HepG2 (cell line): ENCODE results near the gene GGA3. TPM values are rescaled to one million over a fixed set of nuclear protein-coding genes. Genes with fewer than 3 reads are reported as not detected.

Experiments
- EEA1 ChIP-seq: sonication (generic); formaldehyde crosslinking; IDR thresholded peaks from 2 replicates; pipeline ENCODE4 v1.5.1; 2020; ENCODE audit warnings: mild to moderate bottlenecking, missing genetic modification reagents, borderline replicate concordance
- ETV6 ChIP-seq: sonication (generic); formaldehyde crosslinking; conservative IDR thresholded peaks from 2 replicates; pipeline ENCODE4 v1.4.0; 2020; ENCODE audit warnings: missing genetic modification reagents
- GATAD2A ChIP-seq: IDR thresholded peaks from 2 replicates; pipeline ENCODE4 v1.6.1; 2016
- KDM5A ChIP-seq: fragments of 200-600 bp; sonication (generic); IDR thresholded peaks from 2 replicates; pipeline ENCODE4 v1.7.0; 2018; ENCODE audit warnings: antibody characterized with exemption, mild to moderate bottlenecking, low read length, borderline replicate concordance
- KLF9 ChIP-seq: IDR thresholded peaks from 2 replicates; pipeline ENCODE4 v1.6.1; 2016; ENCODE audit warnings: low read depth
- PRPF4 ChIP-seq: fragments of 200-400 bp; formaldehyde crosslinking; IDR thresholded peaks from 2 replicates; pipeline ENCODE4 v1.6.1; 2016; ENCODE audit warnings: low read length, low read depth; ENCODE audit not compliant: poor library complexity, severe bottlenecking
- RBAK ChIP-seq: sonication (generic); formaldehyde crosslinking; IDR thresholded peaks from 2 replicates; pipeline ENCODE4 v1.5.1; 2020; ENCODE audit warnings: mild to moderate bottlenecking, missing genetic modification reagents
- SRSF9 ChIP-seq: fragments of 200-400 bp; formaldehyde crosslinking; IDR thresholded peaks from 2 replicates; pipeline ENCODE4 v1.6.1; 2018; ENCODE audit warnings: borderline replicate concordance, mild to moderate bottlenecking, low read depth, low read length; ENCODE audit not compliant: insufficient read depth, poor library complexity, severe bottlenecking
- ZBTB20 ChIP-seq: sonication (generic); formaldehyde crosslinking; IDR thresholded peaks from 2 replicates; pipeline ENCODE4 v1.8.1; 2023; ENCODE audit warnings: missing genetic modification reagents, low read depth, mild to moderate bottlenecking, borderline replicate concordance
- ZFP1 ChIP-seq: IDR thresholded peaks from 2 replicates; pipeline ENCODE4 v1.6.1; 2016
- ZNF550 ChIP-seq: sonication (generic); formaldehyde crosslinking; IDR thresholded peaks from 2 replicates; pipeline ENCODE4 v1.4.0; 2020; ENCODE audit warnings: mild to moderate bottlenecking, missing genetic modification reagents, borderline replicate concordance
- ZNF563 ChIP-seq: sonication (generic); formaldehyde crosslinking; IDR thresholded peaks from 2 replicates; pipeline ENCODE4 v1.8.0; 2022; ENCODE audit warnings: mild to moderate bottlenecking, moderate library complexity, missing genetic modification reagents
- ZSCAN30 ChIP-seq: sonication (generic); formaldehyde crosslinking; IDR thresholded peaks from 2 replicates; pipeline ENCODE4 v1.5.0; 2020; ENCODE audit warnings: mild to moderate bottlenecking, missing genetic modification reagents
- polyA plus RNA-seq, 8 experiments: library from polyadenylated mRNA; depleted of rRNA in 3 of 8; stranded (reverse) in 7 of 8; unstranded in 1 of 8; fragments of >200 nt; fragmentation: Illumina TruSeq in 4 of 8; extraction: Trizol in 4 of 8; gene quantifications; 2 replicates each; pipeline versions ENCODE4 v1.2.1 to v1.2.3, GENCODE V29; 2011 to 2016; ENCODE audit warnings: low read depth in 4 of 8, missing spikeins in 1 of 8, mixed read lengths in 1 of 8; ENCODE audit not compliant: insufficient read depth in 1 of 8
- total RNA-seq, 5 experiments: library from RNA; depleted of rRNA; stranded (reverse); fragments of >200 nt; fragmentation: Illumina TruSeq; extraction: Trizol; gene quantifications; 2 replicates each; pipeline ENCODE4 v1.2.3, GENCODE V29; 2016; ENCODE audit warnings: low read depth in 1 of 5
- TF ChIP-seq, protein P1 (sequence below): sonication (generic); formaldehyde crosslinking; IDR thresholded peaks from 2 replicates; pipeline ENCODE4 v1.5.0; 2020; ENCODE audit warnings: mild to moderate bottlenecking, missing genetic modification reagents, borderline replicate concordance
- TF ChIP-seq, protein P2 (sequence below): sonication (generic); formaldehyde crosslinking; IDR thresholded peaks from 2 replicates; pipeline ENCODE4 v1.5.0; 2020; ENCODE audit warnings: missing genetic modification reagents, mild to moderate bottlenecking, borderline replicate concordance
- TF ChIP-seq, protein P3 (sequence below): sonication (generic); formaldehyde crosslinking; IDR thresholded peaks from 2 replicates; pipeline ENCODE4 v1.5.0; 2020; ENCODE audit warnings: missing genetic modification reagents, mild to moderate bottlenecking, borderline replicate concordance
- TF ChIP-seq, protein P4 (sequence below), 2 experiments: sonication (generic) in 1 of 2; formaldehyde crosslinking in 1 of 2; IDR thresholded peaks; 2 replicates each; pipeline versions ENCODE4 v1.4.0 to v1.6.1; 2018 to 2020; ENCODE audit warnings: missing genetic modification reagents in 2 of 2, borderline replicate concordance in 1 of 2, low read depth in 1 of 2, mild to moderate bottlenecking in 1 of 2, missing biosample characterization in 1 of 2
- TF ChIP-seq, protein P5 (sequence below): sonication (generic); formaldehyde crosslinking; IDR thresholded peaks from 2 replicates; pipeline ENCODE4; 2020; ENCODE audit warnings: missing genetic modification reagents, mild to moderate bottlenecking, borderline replicate concordance

Gene GGA3
- total and polyA plus RNA-seq, 2 of the 13 experiments (the other 11 are each of a cell fraction or from before 2014, with no cell fraction given), result 28.4 to 43.7 TPM

DNA sequence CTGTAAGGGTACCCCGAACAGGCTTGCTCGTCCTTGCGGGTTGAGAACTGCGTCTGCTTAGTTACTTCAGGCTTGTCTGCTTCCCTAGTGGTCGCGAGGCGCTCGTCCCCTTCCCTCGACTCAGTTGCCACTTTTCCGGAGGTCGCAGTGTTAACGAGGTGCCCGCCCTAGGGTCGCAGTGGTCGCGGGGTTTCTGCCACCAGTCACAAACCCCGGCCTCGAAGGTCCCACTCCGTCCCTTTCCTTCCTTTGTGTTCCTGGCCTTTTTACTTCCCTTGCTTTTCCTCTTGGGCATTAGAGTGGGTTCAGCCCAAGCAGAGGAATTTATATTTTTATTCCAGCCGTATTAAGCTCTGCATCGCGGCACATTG lies 55.6 kb downstream of the GGA3 start (continued):
- TF ChIP-seq, protein P1, sequence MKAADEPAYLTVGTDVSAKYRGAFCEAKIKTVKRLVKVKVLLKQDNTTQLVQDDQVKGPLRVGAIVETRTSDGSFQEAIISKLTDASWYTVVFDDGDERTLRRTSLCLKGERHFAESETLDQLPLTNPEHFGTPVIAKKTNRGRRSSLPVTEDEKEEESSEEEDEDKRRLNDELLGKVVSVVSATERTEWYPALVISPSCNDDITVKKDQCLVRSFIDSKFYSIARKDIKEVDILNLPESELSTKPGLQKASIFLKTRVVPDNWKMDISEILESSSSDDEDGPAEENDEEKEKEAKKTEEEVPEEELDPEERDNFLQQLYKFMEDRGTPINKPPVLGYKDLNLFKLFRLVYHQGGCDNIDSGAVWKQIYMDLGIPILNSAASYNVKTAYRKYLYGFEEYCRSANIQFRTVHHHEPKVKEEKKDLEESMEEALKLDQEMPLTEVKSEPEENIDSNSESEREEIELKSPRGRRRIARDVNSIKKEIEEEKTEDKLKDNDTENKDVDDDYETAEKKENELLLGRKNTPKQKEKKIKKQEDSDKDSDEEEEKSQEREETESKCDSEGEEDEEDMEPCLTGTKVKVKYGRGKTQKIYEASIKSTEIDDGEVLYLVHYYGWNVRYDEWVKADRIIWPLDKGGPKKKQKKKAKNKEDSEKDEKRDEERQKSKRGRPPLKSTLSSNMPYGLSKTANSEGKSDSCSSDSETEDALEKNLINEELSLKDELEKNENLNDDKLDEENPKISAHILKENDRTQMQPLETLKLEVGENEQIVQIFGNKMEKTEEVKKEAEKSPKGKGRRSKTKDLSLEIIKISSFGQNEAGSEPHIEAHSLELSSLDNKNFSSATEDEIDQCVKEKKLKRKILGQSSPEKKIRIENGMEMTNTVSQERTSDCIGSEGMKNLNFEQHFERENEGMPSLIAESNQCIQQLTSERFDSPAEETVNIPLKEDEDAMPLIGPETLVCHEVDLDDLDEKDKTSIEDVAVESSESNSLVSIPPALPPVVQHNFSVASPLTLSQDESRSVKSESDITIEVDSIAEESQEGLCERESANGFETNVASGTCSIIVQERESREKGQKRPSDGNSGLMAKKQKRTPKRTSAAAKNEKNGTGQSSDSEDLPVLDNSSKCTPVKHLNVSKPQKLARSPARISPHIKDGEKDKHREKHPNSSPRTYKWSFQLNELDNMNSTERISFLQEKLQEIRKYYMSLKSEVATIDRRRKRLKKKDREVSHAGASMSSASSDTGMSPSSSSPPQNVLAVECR (CRISPR knock-in tag), result peak; percentile 49; the same call in 1 of the 2 replicates
- TF ChIP-seq ZBTB20 (peak; percentile 6; the same call in 1 of the 2 replicates), ZNF550 (CRISPR knock-in tag) (0 out of 2 replicates have a peak, but pooled peaks have one; percentile 18), EEA1 (CRISPR knock-in tag) (peak; percentile 11; the same call in 1 of the 2 replicates), KLF9 (0 out of 2 replicates have a peak, but pooled peaks have one; percentile 4), PRPF4 (no peak), ETV6 (CRISPR knock-in tag) (0 out of 2 replicates have a peak, but pooled peaks have one; percentile 12), RBAK (CRISPR knock-in tag) (no peak), ZFP1 (CRISPR knock-in tag) (peak; percentile 4; the same call in 1 of the 2 replicates), ZNF563 (CRISPR knock-in tag) (0 out of 2 replicates have a peak, but pooled peaks have one; percentile 25), GATAD2A (CRISPR knock-in tag) (no peak), KDM5A (peak; percentile 85), ZSCAN30 (CRISPR knock-in tag) (no peak), SRSF9 (no peak)
- TF ChIP-seq, protein P2, sequence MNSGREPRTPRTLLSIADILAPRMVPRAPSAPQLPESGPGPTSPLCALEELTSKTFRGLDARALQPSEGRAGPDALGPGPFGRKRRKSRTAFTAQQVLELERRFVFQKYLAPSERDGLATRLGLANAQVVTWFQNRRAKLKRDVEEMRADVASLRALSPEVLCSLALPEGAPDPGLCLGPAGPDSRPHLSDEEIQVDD (CRISPR knock-in tag), result peak; percentile 1; the same call in 1 of the 2 replicates
- TF ChIP-seq, protein P3, sequence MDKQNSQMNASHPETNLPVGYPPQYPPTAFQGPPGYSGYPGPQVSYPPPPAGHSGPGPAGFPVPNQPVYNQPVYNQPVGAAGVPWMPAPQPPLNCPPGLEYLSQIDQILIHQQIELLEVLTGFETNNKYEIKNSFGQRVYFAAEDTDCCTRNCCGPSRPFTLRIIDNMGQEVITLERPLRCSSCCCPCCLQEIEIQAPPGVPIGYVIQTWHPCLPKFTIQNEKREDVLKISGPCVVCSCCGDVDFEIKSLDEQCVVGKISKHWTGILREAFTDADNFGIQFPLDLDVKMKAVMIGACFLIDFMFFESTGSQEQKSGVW (CRISPR knock-in tag), result no peak
- TF ChIP-seq, protein P4, sequence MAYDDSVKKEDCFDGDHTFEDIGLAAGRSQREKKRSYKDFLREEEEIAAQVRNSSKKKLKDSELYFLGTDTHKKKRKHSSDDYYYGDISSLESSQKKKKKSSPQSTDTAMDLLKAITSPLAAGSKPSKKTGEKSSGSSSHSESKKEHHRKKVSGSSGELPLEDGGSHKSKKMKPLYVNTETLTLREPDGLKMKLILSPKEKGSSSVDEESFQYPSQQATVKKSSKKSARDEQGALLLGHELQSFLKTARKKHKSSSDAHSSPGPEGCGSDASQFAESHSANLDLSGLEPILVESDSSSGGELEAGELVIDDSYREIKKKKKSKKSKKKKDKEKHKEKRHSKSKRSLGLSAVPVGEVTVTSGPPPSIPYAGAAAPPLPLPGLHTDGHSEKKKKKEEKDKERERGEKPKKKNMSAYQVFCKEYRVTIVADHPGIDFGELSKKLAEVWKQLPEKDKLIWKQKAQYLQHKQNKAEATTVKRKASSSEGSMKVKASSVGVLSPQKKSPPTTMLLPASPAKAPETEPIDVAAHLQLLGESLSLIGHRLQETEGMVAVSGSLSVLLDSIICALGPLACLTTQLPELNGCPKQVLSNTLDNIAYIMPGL (CRISPR knock-in tag; IDR thresholded peaks at IDR 0.05; ENCODE audit: borderline replicate concordance in 1 of 2, low read depth in 1 of 2), result peak in 1 of 2 experiments; percentile 5; a peak in 1 of 4 replicates
- TF ChIP-seq, protein P5, sequence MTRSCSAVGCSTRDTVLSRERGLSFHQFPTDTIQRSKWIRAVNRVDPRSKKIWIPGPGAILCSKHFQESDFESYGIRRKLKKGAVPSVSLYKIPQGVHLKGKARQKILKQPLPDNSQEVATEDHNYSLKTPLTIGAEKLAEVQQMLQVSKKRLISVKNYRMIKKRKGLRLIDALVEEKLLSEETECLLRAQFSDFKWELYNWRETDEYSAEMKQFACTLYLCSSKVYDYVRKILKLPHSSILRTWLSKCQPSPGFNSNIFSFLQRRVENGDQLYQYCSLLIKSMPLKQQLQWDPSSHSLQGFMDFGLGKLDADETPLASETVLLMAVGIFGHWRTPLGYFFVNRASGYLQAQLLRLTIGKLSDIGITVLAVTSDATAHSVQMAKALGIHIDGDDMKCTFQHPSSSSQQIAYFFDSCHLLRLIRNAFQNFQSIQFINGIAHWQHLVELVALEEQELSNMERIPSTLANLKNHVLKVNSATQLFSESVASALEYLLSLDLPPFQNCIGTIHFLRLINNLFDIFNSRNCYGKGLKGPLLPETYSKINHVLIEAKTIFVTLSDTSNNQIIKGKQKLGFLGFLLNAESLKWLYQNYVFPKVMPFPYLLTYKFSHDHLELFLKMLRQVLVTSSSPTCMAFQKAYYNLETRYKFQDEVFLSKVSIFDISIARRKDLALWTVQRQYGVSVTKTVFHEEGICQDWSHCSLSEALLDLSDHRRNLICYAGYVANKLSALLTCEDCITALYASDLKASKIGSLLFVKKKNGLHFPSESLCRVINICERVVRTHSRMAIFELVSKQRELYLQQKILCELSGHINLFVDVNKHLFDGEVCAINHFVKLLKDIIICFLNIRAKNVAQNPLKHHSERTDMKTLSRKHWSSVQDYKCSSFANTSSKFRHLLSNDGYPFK (CRISPR knock-in tag), result 0 out of 2 replicates have a peak, but pooled peaks have one; percentile 10
